Measurements from ENCODE around the gene SERPINF2. TPM values are rescaled to one million over a fixed set of nuclear protein-coding genes. Genes with fewer than 3 reads are reported as not detected.
"Not testable (repeated sequence)": the region's sequence is repeated elsewhere in the genome, so short reads cannot be mapped to it uniquely, and the experiment has no call there.

Gene SERPINF2
- polyA plus RNA-seq, 4 donors = 5.8 to 106 (median 79.7) TPM

- DNase-seq (ENCODE audit: low read depth in 4 of 4, low spot score in 3 of 4) = no peak
Observed at GRCh38 chr17:1715803-1716075, 26.9 kb upstream of the SERPINF2 start.

GRCh38 chr17:1716076-1716911 is 26.4 kb upstream of the SERPINF2 start:
- peak; percentile 98 to 100 (median 100) for DNase-seq (ENCODE audit: low read depth in 4 of 4, low spot score in 3 of 4)

GRCh38 chr17:1716912-1717695 is 25.6 kb upstream of the SERPINF2 start:
- DNase-seq (ENCODE audit: low read depth in 4 of 4, low spot score in 3 of 4) = peak; percentile 89 to 97 (median 92)

- no peak for DNase-seq (ENCODE audit: low read depth in 4 of 4, low spot score in 3 of 4)
Observed at GRCh38 chr17:1718362-1719165, 24.1 kb upstream of the SERPINF2 start.

- no peak for DNase-seq (ENCODE audit: low read depth in 4 of 4, low spot score in 3 of 4)
Observed at GRCh38 chr17:1720856-1721386, 21.8 kb upstream of the SERPINF2 start.

- not testable (repeated sequence) for DNase-seq (ENCODE audit: low read depth in 4 of 4, low spot score in 3 of 4)
Observed at GRCh38 chr17:1722022-1722421, 20.6 kb upstream of the SERPINF2 start.

- DNase-seq (ENCODE audit: low read depth in 4 of 4, low spot score in 3 of 4) = peak in 2 of 4 donors; percentile 69 to 72
Observed at GRCh38 chr17:1724351-1724868, 18.3 kb upstream of the SERPINF2 start, which contains the start of gene WDR81. WDR81 (plus strand) TSS chr17:1724704; CDS start chr17:1724960, 256 bp downstream.

GRCh38 chr17:1724869-1725641 is 17.6 kb upstream of the SERPINF2 start:
- DNase-seq (ENCODE audit: low read depth in 4 of 4, low spot score in 3 of 4) = no peak

- no peak for DNase-seq (ENCODE audit: low read depth in 4 of 4, low spot score in 3 of 4)
Observed at GRCh38 chr17:1725642-1726511, 16.8 kb upstream of the SERPINF2 start.

- no peak for DNase-seq (ENCODE audit: low read depth in 4 of 4, low spot score in 3 of 4)
Observed at GRCh38 chr17:1726626-1727257, 15.9 kb upstream of the SERPINF2 start.

- DNase-seq (ENCODE audit: low read depth in 4 of 4, low spot score in 3 of 4) = no peak
Observed at GRCh38 chr17:1727258-1727789, 15.3 kb upstream of the SERPINF2 start.

- DNase-seq (ENCODE audit: low read depth in 4 of 4, low spot score in 3 of 4) = no peak
Observed at GRCh38 chr17:1727876-1728630, 14.6 kb upstream of the SERPINF2 start.

GRCh38 chr17:1729966-1730325 is 12.7 kb upstream of the SERPINF2 start:
- DNase-seq (ENCODE audit: low read depth in 4 of 4, low spot score in 3 of 4) = no peak

- DNase-seq (ENCODE audit: low read depth in 4 of 4, low spot score in 3 of 4) = no peak
Observed at GRCh38 chr17:1730326-1731193, 12.1 kb upstream of the SERPINF2 start.

GRCh38 chr17:1731194-1731506 is 11.5 kb upstream of the SERPINF2 start:
- no peak for DNase-seq (ENCODE audit: low read depth in 4 of 4, low spot score in 3 of 4)

- DNase-seq (ENCODE audit: low read depth in 4 of 4, low spot score in 3 of 4) = no peak
Observed at GRCh38 chr17:1732241-1732832, 10.3 kb upstream of the SERPINF2 start.

Data from left renal pelvis (tissue), 4 donors.